H1 (cell line): ENCODE data around the gene PIM1. TPM values are rescaled to one million over a fixed set of nuclear protein-coding genes. Genes with fewer than 3 reads are reported as not detected.
"Not testable (repeated sequence)": the region's sequence is repeated elsewhere in the genome, so short reads cannot be mapped to it uniquely, and the experiment has no call there.

Experiments used
- CTCF ChIA-PET: fragments of 300-600 bp; sonication (Branson Sonifier 250); formaldehyde crosslinking; loops from one replicate; lab custom pipeline; 2021; ENCODE audit not compliant: partially characterized antibody; lab: Charles Lee
- POLR2A ChIA-PET: fragments of 300-600 bp; sonication (Branson Sonifier 250); formaldehyde crosslinking; loops from one replicate; lab custom pipeline; 2021; ENCODE audit warnings: inconsistent platforms; ENCODE audit not compliant: partially characterized antibody; lab: Charles Lee
- DNase-seq, 2 experiments: peaks; one replicate each; pipeline versions ENCODE4 v3.0.0 to v3.0.0-alpha.2; 2010 to 2022; ENCODE audit warnings: low spot score in 2 of 2, low read depth in 1 of 2, mixed read lengths in 1 of 2
- FAIRE-seq: peaks from 2 replicates; lab custom pipeline; 2011; peaks lifted over from hg19 to GRCh38; lab: Jason Lieb, UNC
- H2AFZ ChIP-seq: 2 replicates; pipeline ENCODE4 v1.8.1; 2012; ENCODE audit warnings: low read length, inconsistent platforms
- H2AK5ac ChIP-seq: 2 replicates; pipeline ENCODE4 v1.6.1; 2013; ENCODE audit warnings: low read depth, low read length
- H2BK120ac ChIP-seq: replicated peaks from 2 replicates; pipeline ENCODE3; 2013; ENCODE audit warnings: low read depth, low read length, inconsistent platforms
- H2BK12ac ChIP-seq: 2 replicates; pipeline ENCODE4 v1.6.1; 2013; ENCODE audit warnings: low read depth, low read length
- H2BK15ac ChIP-seq: 2 replicates; pipeline ENCODE4 v1.6.1; 2013; ENCODE audit warnings: low read length
- H2BK20ac ChIP-seq: 2 replicates; pipeline ENCODE4 v1.6.1; 2013; ENCODE audit warnings: low read length
- H2BK5ac ChIP-seq: 2 replicates; pipeline ENCODE4 v1.6.1; 2013; ENCODE audit warnings: low read depth, low read length
- H3K14ac ChIP-seq: 2 replicates; pipeline ENCODE4 v1.6.1; 2013; ENCODE audit warnings: inconsistent platforms; ENCODE audit not compliant: insufficient read length
- H3K18ac ChIP-seq: 2 replicates; pipeline ENCODE4 v1.6.1; 2013; ENCODE audit warnings: low read length; ENCODE audit errors: extremely low read depth
- H3K23ac ChIP-seq: 2 replicates; pipeline ENCODE4 v1.6.1; 2013; ENCODE audit warnings: inconsistent platforms; ENCODE audit not compliant: insufficient read length
- H3K23me2 ChIP-seq: 2 replicates; pipeline ENCODE4 v1.6.1; 2013; ENCODE audit warnings: low read depth, low read length
- H3K27ac ChIP-seq: 2 replicates; pipeline ENCODE4 v1.6.1; 2011; ENCODE audit warnings: low read depth, low read length, inconsistent platforms
- H3K27me3 ChIP-seq, 4 experiments: replicated peaks in 1 of 4; 1 replicate in 1 of 4; 2 replicates in 3 of 4; pipeline versions ENCODE4 v1.6.1 to v1.8.1; 2011 to 2013; ENCODE audit warnings: low read length in 3 of 4, mild to moderate bottlenecking in 3 of 4, inconsistent platforms in 2 of 4, mixed read lengths in 2 of 4, moderate library complexity in 1 of 4; ENCODE audit not compliant: control insufficient read depth in 3 of 4, insufficient read depth in 3 of 4; ENCODE audit errors: extremely low read depth in 1 of 4
- H3K36me3 ChIP-seq, 4 experiments: 2 replicates each; pipeline versions ENCODE4 v1.6.1 to v1.8.1; 2011 to 2013; ENCODE audit warnings: mild to moderate bottlenecking in 4 of 4, low read length in 3 of 4, moderate library complexity in 2 of 4, control low read depth in 1 of 4, inconsistent platforms in 1 of 4; ENCODE audit not compliant: insufficient read depth in 4 of 4, control insufficient read depth in 2 of 4
- H3K4ac ChIP-seq: replicated peaks from 2 replicates; pipeline ENCODE3; 2013; ENCODE audit warnings: low read length, low read depth, mixed read lengths, inconsistent platforms; ENCODE audit not compliant: insufficient read length
- H3K4me1 ChIP-seq, 4 experiments: replicated peaks in 1 of 4; 1 replicate in 1 of 4; 2 replicates in 3 of 4; pipeline versions ENCODE4 v1.6.1 to v1.8.1; 2011 to 2013; ENCODE audit warnings: low read length in 3 of 4, inconsistent platforms in 2 of 4, mixed read lengths in 1 of 4; ENCODE audit not compliant: insufficient read depth in 4 of 4, control insufficient read depth in 3 of 4
- H3K4me2 ChIP-seq, 2 experiments: 2 replicates each; pipeline versions ENCODE4 v1.6.1 to v1.8.1; 2011 to 2013; ENCODE audit warnings: low read depth in 2 of 2, low read length in 2 of 2, control low read depth in 1 of 2, inconsistent platforms in 1 of 2, mild to moderate bottlenecking in 1 of 2; ENCODE audit not compliant: insufficient read depth in 1 of 2
- H3K4me3 ChIP-seq, 4 experiments: fragments of 200-600, 300-600 bp in 1 of 4; sonication (generic), shearing (Covaris generic), sonication (Bioruptor Twin) in 1 of 4; 2 replicates each; pipeline versions ENCODE4 v1.5.1 to v1.8.1; 2011 to 2016; ENCODE audit warnings: low read length in 4 of 4, low read depth in 3 of 4, control low read depth in 2 of 4, inconsistent platforms in 2 of 4, mild to moderate bottlenecking in 2 of 4, mixed read lengths in 1 of 4, moderate library complexity in 1 of 4; ENCODE audit not compliant: insufficient read depth in 2 of 4; ENCODE audit errors: extremely low read depth in 1 of 4
- H3K56ac ChIP-seq: replicated peaks from 2 replicates; pipeline ENCODE3; 2013; ENCODE audit warnings: low read depth, mild to moderate bottlenecking, mixed read lengths, low read length, inconsistent platforms; ENCODE audit not compliant: insufficient read length
- H3K79me1 ChIP-seq: 2 replicates; pipeline ENCODE4 v1.6.1; 2013; ENCODE audit warnings: low read depth, low read length, control low read depth
- H3K79me2 ChIP-seq, 2 experiments: 2 replicates each; pipeline versions ENCODE4 v1.6.1 to v1.8.1; 2012 to 2013; ENCODE audit warnings: low read length in 2 of 2, mild to moderate bottlenecking in 2 of 2, inconsistent platforms in 1 of 2; ENCODE audit not compliant: insufficient read depth in 2 of 2, control insufficient read depth in 1 of 2
- H3K9ac ChIP-seq, 4 experiments: replicated peaks in 1 of 4; 1 replicate in 1 of 4; 2 replicates in 3 of 4; pipeline versions ENCODE4 v1.6.1 to v1.8.1; 2011 to 2013; ENCODE audit warnings: low read depth in 3 of 4, low read length in 3 of 4, control low read depth in 2 of 4, mild to moderate bottlenecking in 2 of 4, moderate library complexity in 2 of 4, inconsistent platforms in 1 of 4; ENCODE audit errors: extremely low read depth in 1 of 4
- H3K9me3 ChIP-seq, 2 experiments: 2 replicates each; pipeline versions ENCODE4 v1.6.1 to v1.8.1; 2012 to 2013; ENCODE audit warnings: mild to moderate bottlenecking in 2 of 2, moderate library complexity in 2 of 2, control low read depth in 1 of 2, inconsistent platforms in 1 of 2, low read depth in 1 of 2, low read length in 1 of 2, mixed read lengths in 1 of 2; ENCODE audit not compliant: insufficient read depth in 2 of 2
- H4K20me1 ChIP-seq, 2 experiments: replicated peaks in 1 of 2; 2 replicates each; pipeline versions ENCODE3 to v1.8.1; 2011 to 2013; ENCODE audit warnings: inconsistent platforms in 2 of 2, low read length in 2 of 2, mild to moderate bottlenecking in 1 of 2; ENCODE audit not compliant: insufficient read depth in 2 of 2, control insufficient read depth in 1 of 2
- H4K5ac ChIP-seq: 2 replicates; pipeline ENCODE4 v1.6.1; 2013; ENCODE audit warnings: low read length, low read depth, mixed read lengths, inconsistent platforms; ENCODE audit not compliant: insufficient read length
- H4K8ac ChIP-seq: 2 replicates; pipeline ENCODE4 v1.8.0; 2013; ENCODE audit warnings: mild to moderate bottlenecking, moderate library complexity, low read length, inconsistent platforms; ENCODE audit not compliant: insufficient read depth; ENCODE audit errors: extremely low read depth
- H4K91ac ChIP-seq: replicated peaks from 2 replicates; pipeline ENCODE3; 2013; ENCODE audit warnings: low read length, mixed read lengths, inconsistent platforms; ENCODE audit not compliant: insufficient read length
- GABPA ChIP-seq: IDR thresholded peaks from 2 replicates; pipeline ENCODE4 v1.6.1; 2011; ENCODE audit warnings: mild to moderate bottlenecking, low read length, moderate library complexity, borderline replicate concordance; ENCODE audit not compliant: insufficient read depth
- POLR2A ChIP-seq, 2 experiments: IDR thresholded peaks; 1 replicate in 1 of 2; 2 replicates in 1 of 2; pipeline ENCODE4 v1.6.1; 2011; ENCODE audit warnings: low read depth in 2 of 2, low read length in 2 of 2, mild to moderate bottlenecking in 2 of 2; ENCODE audit errors: control extremely low read depth in 1 of 2
- RAD21 ChIP-seq, 2 experiments: IDR thresholded peaks in 1 of 2; conservative IDR thresholded peaks in 1 of 2; 2 replicates each; pipeline ENCODE4 v1.6.1; 2011; ENCODE audit warnings: low read depth in 2 of 2, low read length in 2 of 2, improper control_type of control experiment in 1 of 2, inconsistent platforms in 1 of 2, mild to moderate bottlenecking in 1 of 2, moderate library complexity in 1 of 2
- SUZ12 ChIP-seq: fragments of 200-600 bp; sonication (generic); IDR thresholded peaks from 2 replicates; pipeline ENCODE4 v1.6.1; 2012; ENCODE audit warnings: mild to moderate bottlenecking, inconsistent platforms, low read length, moderate library complexity, mixed read lengths
- WGBS, 2 experiments: shearing (Covaris generic) in 1 of 2; methylation state at CpG; one replicate each; pipeline versions ENCODE4 v1.1.6 to v1.1.7; 2013 to 2015; ENCODE audit warnings: low lambda C conversion rate in 2 of 2, mixed read lengths in 2 of 2, inconsistent platforms in 1 of 2, low coverage in 1 of 2, missing lambda C conversion rate in 1 of 2; ENCODE audit not compliant: insufficient replicate concordance in 2 of 2, insufficient coverage in 1 of 2, insufficient read length in 1 of 2; ENCODE audit errors: extremely low coverage in 1 of 2, missing lambda C conversion rate in 1 of 2; 5-methylcytosine and 5-hydroxymethylcytosine counted together
- polyA plus RNA-seq, 7 experiments: library from polyadenylated mRNA; depleted of rRNA in 3 of 7; stranded (reverse) in 5 of 7; unstranded in 2 of 7; fragments of >200 nt in 5 of 7; fragments of 200-250 nt in 2 of 7; gene quantifications; 1 replicate in 5 of 7; 2 replicates in 1 of 7; 4 replicates in 1 of 7; pipeline versions ENCODE4 v1.2.1 to v1.2.3, GENCODE V29; 2011 to 2013; ENCODE audit warnings: missing spikeins in 2 of 7, mixed read lengths in 2 of 7
- total RNA-seq: library from RNA; stranded (reverse); fragmentation: NEBNext Ultra II Directional; extraction: Animal tissue kit (Norgen Biotek cat#: 25700); gene quantifications from 2 replicates; pipeline ENCODE4 v1.2.1, GENCODE V29; 2021
- TF ChIP-seq, protein P1 (sequence below): IDR thresholded peaks from 2 replicates; pipeline ENCODE4 v1.6.1; 2012; ENCODE audit warnings: inconsistent platforms

The PIM1 gene
- total and polyA plus RNA-seq, 2 of the 8 experiments (the other 6 are each of a cell fraction or from before 2014, with no cell fraction given) = 25.5 to 94.9 TPM

DNA sequence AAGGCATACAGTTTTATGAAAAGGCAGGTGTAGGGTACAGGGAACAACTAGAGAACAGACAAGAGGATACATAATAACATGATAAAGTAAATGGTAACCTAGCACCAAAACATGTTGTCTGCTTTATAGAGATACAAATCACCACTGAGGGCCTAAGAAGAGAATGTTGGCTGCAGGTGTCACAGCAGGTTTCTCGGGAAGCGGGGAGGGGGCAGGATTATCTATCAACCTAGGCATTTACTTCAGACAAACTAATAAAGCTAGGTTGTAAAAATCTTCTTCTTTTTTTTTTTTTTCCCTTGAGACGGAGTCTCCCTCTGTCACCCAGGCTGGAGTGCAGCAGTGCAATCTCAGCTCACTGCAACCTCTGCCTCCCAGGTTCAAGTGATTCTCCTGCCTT is 22.7 kb downstream of the PIM1 start (continued):
- TF ChIP-seq GABPA = no peak
- no peak for TF ChIP-seq SUZ12
- TF ChIP-seq RAD21 (IDR thresholded peaks at IDR 0.05 in 1 of 2, conservative IDR thresholded peaks at IDR 0.05 in 1 of 2; ENCODE audit: low read depth in 2 of 2, low read length in 2 of 2) = no peak
- TF ChIP-seq POLR2A (IDR thresholded peaks at IDR 0.05; ENCODE audit: control extremely low read depth in 1 of 2, low read depth in 2 of 2, low read length in 2 of 2) = no peak
- TF ChIP-seq, protein P1, sequence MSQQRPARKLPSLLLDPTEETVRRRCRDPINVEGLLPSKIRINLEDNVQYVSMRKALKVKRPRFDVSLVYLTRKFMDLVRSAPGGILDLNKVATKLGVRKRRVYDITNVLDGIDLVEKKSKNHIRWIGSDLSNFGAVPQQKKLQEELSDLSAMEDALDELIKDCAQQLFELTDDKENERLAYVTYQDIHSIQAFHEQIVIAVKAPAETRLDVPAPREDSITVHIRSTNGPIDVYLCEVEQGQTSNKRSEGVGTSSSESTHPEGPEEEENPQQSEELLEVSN = no peak
- TF ChIP-seq, all 59 proteins: peak for 0

DNA sequence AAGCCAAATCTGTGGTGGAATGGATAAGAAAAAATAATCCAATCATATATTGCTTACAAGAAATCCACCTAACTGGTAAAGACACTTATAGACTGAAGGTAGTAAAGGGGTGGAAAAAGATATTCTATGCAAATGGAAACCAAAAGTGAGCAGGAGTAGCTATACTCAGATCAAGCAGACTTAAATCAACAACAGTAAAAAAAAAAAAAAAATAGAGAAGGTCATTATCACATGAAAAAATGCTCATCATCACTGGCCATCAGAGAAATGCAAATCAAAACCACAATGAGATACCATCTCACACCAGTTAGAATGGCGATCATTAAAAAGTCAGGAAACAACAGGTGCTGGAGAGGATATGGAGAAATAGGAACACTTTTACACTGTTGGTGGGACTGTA is 24.9 kb downstream of the PIM1 start:
- H3K23me2 ChIP-seq, DNase-seq, H3K27ac ChIP-seq, H3K79me1 ChIP-seq, H3K36me3 ChIP-seq, H2BK5ac ChIP-seq, H3K4me1 ChIP-seq, H4K20me1 ChIP-seq, H3K27me3 ChIP-seq, H4K5ac ChIP-seq, H3K4ac ChIP-seq, H2AFZ ChIP-seq, H3K79me2 ChIP-seq, H2BK12ac ChIP-seq, H3K4me2 ChIP-seq, H3K14ac ChIP-seq, H3K23ac ChIP-seq, H3K56ac ChIP-seq, H3K9me3 ChIP-seq, FAIRE-seq, H2AK5ac ChIP-seq, H2BK120ac ChIP-seq, H2BK15ac ChIP-seq, H3K4me3 ChIP-seq, H3K9ac ChIP-seq, H2BK20ac ChIP-seq, H4K8ac ChIP-seq, H4K91ac ChIP-seq, H3K18ac ChIP-seq: not testable (repeated sequence)
- ChIA-PET CTCF (interaction anchor here (0.8 to 34.9 kb wide), 7 partner anchors 10 to 172 kb away, joined by 3 to 866 read pairs (median 9); no protein-coding TSS in a partner anchor), POLR2A (interaction anchor here (1.5 kb wide), 1 partner anchor 210 kb away, joined by 3 read pairs; no protein-coding TSS in a partner anchor)
- no CpG with 5 or more reads among the region's 1 CpG for WGBS, 2 experiments
